K562 (cell line): Measurements from ENCODE around the gene PITPNC1. TPM values are rescaled to one million over a fixed set of nuclear protein-coding genes. Genes with fewer than 3 reads are reported as not detected.

ENCODE experiments used
- BHLHE40 ChIP-seq: IDR thresholded peaks from 2 replicates; pipeline ENCODE4 v1.6.1; 2011; ENCODE audit warnings: low read length, improper control_type of control experiment
- CBFA2T2 ChIP-seq: fragments of 450-650 bp; conservative IDR thresholded peaks from 2 replicates; pipeline ENCODE4 v1.6.1; 2017; ENCODE audit warnings: mild to moderate bottlenecking
- DIDO1 ChIP-seq: fragments of 450-650 bp; IDR thresholded peaks from 2 replicates; pipeline ENCODE4 v1.6.1; 2016; ENCODE audit warnings: low read depth, missing biosample characterization, missing genetic modification characterization
- KLF13 ChIP-seq: fragments of 450-650 bp; IDR thresholded peaks from 2 replicates; pipeline ENCODE4 v1.6.1; 2016; ENCODE audit warnings: missing genetic modification characterization, low read depth, mild to moderate bottlenecking, missing compliant biosample characterization, moderate library complexity, borderline replicate concordance
- NEUROD1 ChIP-seq: fragments of 150-350 bp; IDR thresholded peaks from 2 replicates; pipeline ENCODE4 v1.6.1; 2014; ENCODE audit warnings: borderline replicate concordance, low read length, low read depth; ENCODE audit not compliant: partially characterized antibody
- STAG1 ChIP-seq: sonication (generic); formaldehyde crosslinking; IDR thresholded peaks from 2 replicates; pipeline ENCODE4 v1.5.0; 2020; ENCODE audit warnings: missing genetic modification reagents, borderline replicate concordance
- TRIM28 ChIP-seq: fragments of 450-650 bp; IDR thresholded peaks from 2 replicates; pipeline ENCODE4 v1.6.1; 2017
- ZC3H11A ChIP-seq: IDR thresholded peaks from 2 replicates; pipeline ENCODE4 v1.6.1; 2012; ENCODE audit warnings: low read depth, low read length, improper control_type of control experiment
- ZNF347 ChIP-seq: fragments of 450-650 bp; formaldehyde crosslinking; IDR thresholded peaks from 2 replicates; pipeline ENCODE4 v1.4.0; 2020; ENCODE audit warnings: low read depth, mild to moderate bottlenecking, moderate library complexity
- polyA plus RNA-seq, 8 experiments: library from polyadenylated mRNA; depleted of rRNA in 4 of 8; stranded (reverse) in 5 of 8; unstranded in 3 of 8; fragments of >200 nt; fragmentation: Nextera tagmentation in 2 of 8; fragmentation: Illumina TruSeq in 1 of 8; extraction: Ambion mirVana in 2 of 8; extraction: Trizol in 1 of 8; gene quantifications; 2 replicates each; pipeline versions ENCODE4 v1.2.1 to v1.2.3, GENCODE V29; 2011 to 2014; ENCODE audit warnings: inconsistent platforms in 1 of 8, missing spikeins in 1 of 8
- total RNA-seq, 7 experiments: library from RNA; depleted of rRNA in 6 of 7; stranded (reverse); fragments of >200 nt in 6 of 7; fragmentation: Illumina TruSeq in 2 of 7; extraction: Trizol in 2 of 7; gene quantifications; 2 replicates each; pipeline versions ENCODE4 v1.2.1 to v1.2.3, GENCODE V29; 2011 to 2021; ENCODE audit warnings: low replicate concordance in 1 of 7
- TF ChIP-seq, protein P1 (sequence below): sonication (generic); formaldehyde crosslinking; IDR thresholded peaks from 2 replicates; pipeline ENCODE4 v1.9.0; 2022; ENCODE audit warnings: mild to moderate bottlenecking, missing genetic modification reagents
- TF ChIP-seq, protein P2 (sequence below): sonication (generic); formaldehyde crosslinking; IDR thresholded peaks from 2 replicates; pipeline ENCODE4 v1.8.0; 2023; ENCODE audit warnings: missing genetic modification reagents, mild to moderate bottlenecking, borderline replicate concordance
- TF ChIP-seq, protein P3 (sequence below): sonication (generic); formaldehyde crosslinking; IDR thresholded peaks from 2 replicates; pipeline ENCODE4 v1.8.0; 2023; ENCODE audit warnings: mild to moderate bottlenecking, missing genetic modification reagents
- TF ChIP-seq, protein P4 (sequence below): fragments of 250-450 bp; sonication (Bioruptor Pico); IDR thresholded peaks from 2 replicates; pipeline ENCODE4 v1.8.0; 2021; ENCODE audit warnings: moderate library complexity, mild to moderate bottlenecking, inconsistent platforms
- TF ChIP-seq, protein P5 (sequence below): sonication (generic); formaldehyde crosslinking; IDR thresholded peaks from 2 replicates; pipeline ENCODE4 v1.5.0; 2020; ENCODE audit warnings: missing genetic modification reagents

The PITPNC1 gene
- total and polyA plus RNA-seq, 9 of the 15 experiments (the other 6 are each of a cell fraction or from before 2014, with no cell fraction given): 0.11 to 1.1 (median 0.65) TPM

DNA sequence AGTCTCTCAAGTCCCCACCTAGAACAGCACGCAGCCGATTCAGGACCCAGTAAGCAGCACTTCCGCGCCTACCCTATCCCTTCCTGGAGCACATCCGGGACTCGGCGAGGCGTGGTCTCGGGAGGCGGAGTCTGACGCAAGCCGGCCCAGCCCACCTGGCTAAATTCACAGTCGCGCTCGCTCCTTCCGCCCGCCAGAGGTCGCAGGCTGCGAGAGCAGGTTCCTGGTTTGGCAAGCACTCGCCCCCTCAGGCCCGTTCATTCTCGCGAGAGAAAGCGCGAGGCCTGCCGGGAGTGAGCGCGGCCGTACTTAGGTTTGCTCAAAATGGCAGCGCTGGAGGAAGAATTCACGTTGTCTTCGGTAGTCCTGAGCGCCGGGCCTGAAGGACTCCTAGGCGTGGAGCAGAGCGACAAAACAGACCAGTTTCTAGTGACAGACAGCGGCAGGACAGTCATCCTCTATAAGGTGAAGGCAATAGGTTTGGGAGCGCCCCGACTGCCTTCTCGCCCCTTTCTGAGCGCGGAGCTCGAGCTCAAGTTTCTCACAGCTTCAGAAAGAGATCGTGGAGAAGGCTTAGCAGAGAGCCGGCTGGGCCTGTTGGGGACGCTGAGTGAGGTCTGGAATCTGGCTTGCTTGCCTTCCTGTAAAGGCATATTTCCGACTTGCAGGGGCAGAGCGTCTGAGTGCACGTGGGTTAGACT, 340.7 kb downstream of the PITPNC1 start, which contains the start of gene NOL11 (continued):
- TF ChIP-seq, protein P1, sequence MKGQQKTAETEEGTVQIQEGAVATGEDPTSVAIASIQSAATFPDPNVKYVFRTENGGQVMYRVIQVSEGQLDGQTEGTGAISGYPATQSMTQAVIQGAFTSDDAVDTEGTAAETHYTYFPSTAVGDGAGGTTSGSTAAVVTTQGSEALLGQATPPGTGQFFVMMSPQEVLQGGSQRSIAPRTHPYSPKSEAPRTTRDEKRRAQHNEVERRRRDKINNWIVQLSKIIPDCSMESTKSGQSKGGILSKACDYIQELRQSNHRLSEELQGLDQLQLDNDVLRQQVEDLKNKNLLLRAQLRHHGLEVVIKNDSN (CRISPR knock-in tag): no peak; the same call in 1 of the 2 replicates
- TF ChIP-seq TRIM28 (0 out of 2 replicates have a peak, but pooled peaks have one; percentile 15), BHLHE40 (peak; percentile 33; the same call in 1 of the 2 replicates), KLF13 (tag) (no peak; the same call in 1 of the 2 replicates), NEUROD1 (peak; percentile 82), ZC3H11A (no peak), ZNF347 (CRISPR knock-in tag) (no peak), STAG1 (no peak), CBFA2T2 (no peak), DIDO1 (peak; percentile 70; the same call in 1 of the 2 replicates)
- TF ChIP-seq, protein P2, sequence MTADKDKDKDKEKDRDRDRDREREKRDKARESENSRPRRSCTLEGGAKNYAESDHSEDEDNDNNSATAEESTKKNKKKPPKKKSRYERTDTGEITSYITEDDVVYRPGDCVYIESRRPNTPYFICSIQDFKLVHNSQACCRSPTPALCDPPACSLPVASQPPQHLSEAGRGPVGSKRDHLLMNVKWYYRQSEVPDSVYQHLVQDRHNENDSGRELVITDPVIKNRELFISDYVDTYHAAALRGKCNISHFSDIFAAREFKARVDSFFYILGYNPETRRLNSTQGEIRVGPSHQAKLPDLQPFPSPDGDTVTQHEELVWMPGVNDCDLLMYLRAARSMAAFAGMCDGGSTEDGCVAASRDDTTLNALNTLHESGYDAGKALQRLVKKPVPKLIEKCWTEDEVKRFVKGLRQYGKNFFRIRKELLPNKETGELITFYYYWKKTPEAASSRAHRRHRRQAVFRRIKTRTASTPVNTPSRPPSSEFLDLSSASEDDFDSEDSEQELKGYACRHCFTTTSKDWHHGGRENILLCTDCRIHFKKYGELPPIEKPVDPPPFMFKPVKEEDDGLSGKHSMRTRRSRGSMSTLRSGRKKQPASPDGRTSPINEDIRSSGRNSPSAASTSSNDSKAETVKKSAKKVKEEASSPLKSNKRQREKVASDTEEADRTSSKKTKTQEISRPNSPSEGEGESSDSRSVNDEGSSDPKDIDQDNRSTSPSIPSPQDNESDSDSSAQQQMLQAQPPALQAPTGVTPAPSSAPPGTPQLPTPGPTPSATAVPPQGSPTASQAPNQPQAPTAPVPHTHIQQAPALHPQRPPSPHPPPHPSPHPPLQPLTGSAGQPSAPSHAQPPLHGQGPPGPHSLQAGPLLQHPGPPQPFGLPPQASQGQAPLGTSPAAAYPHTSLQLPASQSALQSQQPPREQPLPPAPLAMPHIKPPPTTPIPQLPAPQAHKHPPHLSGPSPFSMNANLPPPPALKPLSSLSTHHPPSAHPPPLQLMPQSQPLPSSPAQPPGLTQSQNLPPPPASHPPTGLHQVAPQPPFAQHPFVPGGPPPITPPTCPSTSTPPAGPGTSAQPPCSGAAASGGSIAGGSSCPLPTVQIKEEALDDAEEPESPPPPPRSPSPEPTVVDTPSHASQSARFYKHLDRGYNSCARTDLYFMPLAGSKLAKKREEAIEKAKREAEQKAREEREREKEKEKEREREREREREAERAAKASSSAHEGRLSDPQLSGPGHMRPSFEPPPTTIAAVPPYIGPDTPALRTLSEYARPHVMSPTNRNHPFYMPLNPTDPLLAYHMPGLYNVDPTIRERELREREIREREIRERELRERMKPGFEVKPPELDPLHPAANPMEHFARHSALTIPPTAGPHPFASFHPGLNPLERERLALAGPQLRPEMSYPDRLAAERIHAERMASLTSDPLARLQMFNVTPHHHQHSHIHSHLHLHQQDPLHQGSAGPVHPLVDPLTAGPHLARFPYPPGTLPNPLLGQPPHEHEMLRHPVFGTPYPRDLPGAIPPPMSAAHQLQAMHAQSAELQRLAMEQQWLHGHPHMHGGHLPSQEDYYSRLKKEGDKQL (CRISPR knock-in tag): no peak
- TF ChIP-seq, protein P3, sequence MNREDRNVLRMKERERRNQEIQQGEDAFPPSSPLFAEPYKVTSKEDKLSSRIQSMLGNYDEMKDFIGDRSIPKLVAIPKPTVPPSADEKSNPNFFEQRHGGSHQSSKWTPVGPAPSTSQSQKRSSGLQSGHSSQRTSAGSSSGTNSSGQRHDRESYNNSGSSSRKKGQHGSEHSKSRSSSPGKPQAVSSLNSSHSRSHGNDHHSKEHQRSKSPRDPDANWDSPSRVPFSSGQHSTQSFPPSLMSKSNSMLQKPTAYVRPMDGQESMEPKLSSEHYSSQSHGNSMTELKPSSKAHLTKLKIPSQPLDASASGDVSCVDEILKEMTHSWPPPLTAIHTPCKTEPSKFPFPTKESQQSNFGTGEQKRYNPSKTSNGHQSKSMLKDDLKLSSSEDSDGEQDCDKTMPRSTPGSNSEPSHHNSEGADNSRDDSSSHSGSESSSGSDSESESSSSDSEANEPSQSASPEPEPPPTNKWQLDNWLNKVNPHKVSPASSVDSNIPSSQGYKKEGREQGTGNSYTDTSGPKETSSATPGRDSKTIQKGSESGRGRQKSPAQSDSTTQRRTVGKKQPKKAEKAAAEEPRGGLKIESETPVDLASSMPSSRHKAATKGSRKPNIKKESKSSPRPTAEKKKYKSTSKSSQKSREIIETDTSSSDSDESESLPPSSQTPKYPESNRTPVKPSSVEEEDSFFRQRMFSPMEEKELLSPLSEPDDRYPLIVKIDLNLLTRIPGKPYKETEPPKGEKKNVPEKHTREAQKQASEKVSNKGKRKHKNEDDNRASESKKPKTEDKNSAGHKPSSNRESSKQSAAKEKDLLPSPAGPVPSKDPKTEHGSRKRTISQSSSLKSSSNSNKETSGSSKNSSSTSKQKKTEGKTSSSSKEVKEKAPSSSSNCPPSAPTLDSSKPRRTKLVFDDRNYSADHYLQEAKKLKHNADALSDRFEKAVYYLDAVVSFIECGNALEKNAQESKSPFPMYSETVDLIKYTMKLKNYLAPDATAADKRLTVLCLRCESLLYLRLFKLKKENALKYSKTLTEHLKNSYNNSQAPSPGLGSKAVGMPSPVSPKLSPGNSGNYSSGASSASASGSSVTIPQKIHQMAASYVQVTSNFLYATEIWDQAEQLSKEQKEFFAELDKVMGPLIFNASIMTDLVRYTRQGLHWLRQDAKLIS (CRISPR knock-in tag): peak; percentile 74; the same call in 1 of the 2 replicates
- TF ChIP-seq, protein P4, sequence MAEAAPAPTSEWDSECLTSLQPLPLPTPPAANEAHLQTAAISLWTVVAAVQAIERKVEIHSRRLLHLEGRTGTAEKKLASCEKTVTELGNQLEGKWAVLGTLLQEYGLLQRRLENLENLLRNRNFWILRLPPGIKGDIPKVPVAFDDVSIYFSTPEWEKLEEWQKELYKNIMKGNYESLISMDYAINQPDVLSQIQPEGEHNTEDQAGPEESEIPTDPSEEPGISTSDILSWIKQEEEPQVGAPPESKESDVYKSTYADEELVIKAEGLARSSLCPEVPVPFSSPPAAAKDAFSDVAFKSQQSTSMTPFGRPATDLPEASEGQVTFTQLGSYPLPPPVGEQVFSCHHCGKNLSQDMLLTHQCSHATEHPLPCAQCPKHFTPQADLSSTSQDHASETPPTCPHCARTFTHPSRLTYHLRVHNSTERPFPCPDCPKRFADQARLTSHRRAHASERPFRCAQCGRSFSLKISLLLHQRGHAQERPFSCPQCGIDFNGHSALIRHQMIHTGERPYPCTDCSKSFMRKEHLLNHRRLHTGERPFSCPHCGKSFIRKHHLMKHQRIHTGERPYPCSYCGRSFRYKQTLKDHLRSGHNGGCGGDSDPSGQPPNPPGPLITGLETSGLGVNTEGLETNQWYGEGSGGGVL (CRISPR knock-in tag): peak; percentile 97
- TF ChIP-seq, protein P5, sequence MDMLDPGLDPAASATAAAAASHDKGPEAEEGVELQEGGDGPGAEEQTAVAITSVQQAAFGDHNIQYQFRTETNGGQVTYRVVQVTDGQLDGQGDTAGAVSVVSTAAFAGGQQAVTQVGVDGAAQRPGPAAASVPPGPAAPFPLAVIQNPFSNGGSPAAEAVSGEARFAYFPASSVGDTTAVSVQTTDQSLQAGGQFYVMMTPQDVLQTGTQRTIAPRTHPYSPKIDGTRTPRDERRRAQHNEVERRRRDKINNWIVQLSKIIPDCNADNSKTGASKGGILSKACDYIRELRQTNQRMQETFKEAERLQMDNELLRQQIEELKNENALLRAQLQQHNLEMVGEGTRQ (CRISPR knock-in tag): no peak
